Lower lobe of right lung (tissue), 2 donors: ENCODE data around the gene NLRX1. TPM values are rescaled to one million over a fixed set of nuclear protein-coding genes. Genes with fewer than 3 reads are reported as not detected.
A peak's percentile ranks its signal among the peaks of the same experiment; 100 is the strongest.
"Not testable (repeated sequence)": the region's sequence is repeated elsewhere in the genome, so short reads cannot be mapped to it uniquely, and the experiment has no call there.

ENCODE experiments used
- ATAC-seq, 2 donors: fragments of 200-7000 bp; cut with Tn5 transposase; one replicate each; pipeline ENCODE4 v1.9.1; 2020 to 2022; ENCODE audit warnings: mild to moderate bottlenecking in 2 of 2, moderate library complexity in 2 of 2
- DNase-seq: peaks from one replicate; pipeline ENCODE4 v3.0.0-alpha.2; 2020
- H3K27ac ChIP-seq: fragments of 200-600 bp; one replicate; pipeline ENCODE4 v1.8.0; 2022
- H3K27me3 ChIP-seq: fragments of 200-600 bp; one replicate; pipeline ENCODE4 v1.8.0; 2022; ENCODE audit warnings: low read depth
- H3K36me3 ChIP-seq: fragments of 200-600 bp; one replicate; pipeline ENCODE4 v1.8.0; 2022; ENCODE audit warnings: mild to moderate bottlenecking
- H3K4me1 ChIP-seq: fragments of 200-600 bp; one replicate; pipeline ENCODE4 v1.8.0; 2022
- H3K4me3 ChIP-seq: fragments of 200-600 bp; one replicate; pipeline ENCODE4 v1.8.0; 2022; ENCODE audit warnings: mild to moderate bottlenecking
- H3K9me3 ChIP-seq: fragments of 200-600 bp; one replicate; pipeline ENCODE4 v1.8.0; 2022
- CTCF ChIP-seq: fragments of 200-600 bp; IDR thresholded peaks from one replicate; pipeline ENCODE4 v1.8.0; 2022; ENCODE audit warnings: antibody characterized with exemption, mild to moderate bottlenecking
- intact Hi-C: fragments of 100-400 bp; cut with DNase I; formaldehyde crosslinking; loops from one replicate; pipeline ENCODE4 v1.11.0; 2022
- total RNA-seq: library from RNA; stranded (reverse); fragmentation: NEBNext Ultra II Directional; extraction: Animal tissue kit (Norgen Biotek cat#: 25700); gene quantifications from one replicate; pipeline ENCODE4 v1.2.1, GENCODE V29; 2021
- donor health status: DM: no; HTN: yes; CAD: no; lungs with severe emphysema.

NLRX1 gene
- total RNA-seq, 1 donor from 2014 or later: 16.5 TPM

- Histone ChIP-seq H3K4me3 (no peak overlapping the region), H3K27ac (no peak overlapping the region), H3K27me3 (no peaks in the 10 kb centered on the region), H3K36me3 (no peaks in the 10 kb centered on the region), H3K9me3 (no peaks in the 10 kb centered on the region), H3K4me1 (peaks cover 7% of the 10 kb centered on the region)
- intact Hi-C loops: no loop called here
- ATAC-seq (no peak), DNase-seq (peak; percentile 24)
- no peak for TF ChIP-seq CTCF
Measured at GRCh38 chr11:119188887-119189286, 20.4 kb downstream of the NLRX1 start.

GRCh38 chr11:119189393-119189792, 20.9 kb downstream of the NLRX1 start:
- ATAC-seq: no peak
- intact Hi-C loops: no loop called here
- Histone ChIP-seq H3K4me1 (peaks cover 7% of the 10 kb centered on the region), H3K4me3 (no peak overlapping the region), H3K27ac (no peak overlapping the region), H3K27me3 (no peaks in the 10 kb centered on the region), H3K9me3 (no peaks in the 10 kb centered on the region), H3K36me3 (no peaks in the 10 kb centered on the region)
- no peak for TF ChIP-seq CTCF
- peak; percentile 10 for DNase-seq

- TF ChIP-seq CTCF: no peak
- ATAC-seq (no peak), DNase-seq (peak; percentile 31)
- Histone ChIP-seq H3K27ac (no peak overlapping the region), H3K9me3 (no peaks in the 10 kb centered on the region), H3K27me3 (no peaks in the 10 kb centered on the region), H3K4me1 (peaks cover 7% of the 10 kb centered on the region), H3K36me3 (no peaks in the 10 kb centered on the region), H3K4me3 (no peak overlapping the region)
- intact Hi-C loops: no loop called here
Measured at GRCh38 chr11:119190531-119190930, 22.0 kb downstream of the NLRX1 start.

- H3K4me1 ChIP-seq, H3K9me3 ChIP-seq, H3K36me3 ChIP-seq, H3K27ac ChIP-seq, intact Hi-C loops, H3K4me3 ChIP-seq, H3K27me3 ChIP-seq, ATAC-seq: not testable (repeated sequence)
- DNase-seq: peak; percentile 25
Measured at GRCh38 chr11:119191265-119191664, 22.7 kb downstream of the NLRX1 start.

- Histone ChIP-seq H3K36me3 (no peaks in the 10 kb centered on the region), H3K4me1 (peaks cover 16% of the 10 kb centered on the region), H3K4me3 (no peak overlapping the region), H3K27ac (peak overlapping the region; percentile 53), H3K27me3 (no peaks in the 10 kb centered on the region), H3K9me3 (no peaks in the 10 kb centered on the region)
- peak; percentile 32 for DNase-seq
- no peak for TF ChIP-seq CTCF
- ATAC-seq: no peak
- intact Hi-C loops: no loop called here
Measured at GRCh38 chr11:119192111-119192510, 23.6 kb downstream of the NLRX1 start.

GRCh38 chr11:119193001-119193400, 24.5 kb downstream of the NLRX1 start:
- peak; percentile 34 for DNase-seq
- intact Hi-C loops: no loop called here
- Histone ChIP-seq H3K4me3 (no peak overlapping the region), H3K4me1 (peaks cover 16% of the 10 kb centered on the region), H3K9me3 (no peaks in the 10 kb centered on the region), H3K27me3 (no peaks in the 10 kb centered on the region), H3K36me3 (no peaks in the 10 kb centered on the region), H3K27ac (peak overlapping the region; percentile 53)
- no peak for TF ChIP-seq CTCF
- no peak for ATAC-seq
